Measurements from ENCODE around the gene ALDH2.

- no peak for TF ChIP-seq CTCF (IDR thresholded peaks at IDR 0.05)
- TF ChIP-seq POLR2A (IDR thresholded peaks at IDR 0.05), result no peak
Observed at GRCh38 chr12:111741235-111741812, 25.4 kb upstream of the ALDH2 start.
